CD8-positive, alpha-beta memory T cell (primary cell): ENCODE results near the gene RCAN1. TPM values are rescaled to one million over a fixed set of nuclear protein-coding genes. Genes with fewer than 3 reads are reported as not detected.

Source experiments
- CTCF ChIA-PET: fragments of 350-600 bp; sonication (Branson Sonifier 250); formaldehyde crosslinking; loops from one replicate; lab custom pipeline; 2021; ENCODE audit warnings: antibody characterized with exemption; lab: Charles Lee
- POLR2A ChIA-PET: fragments of 350-600 bp; sonication (Branson Sonifier 250); formaldehyde crosslinking; loops from one replicate; lab custom pipeline; 2021; ENCODE audit warnings: antibody characterized with exemption; lab: Charles Lee
- DNase-seq, 5 donors: peaks; one replicate each; pipeline versions ENCODE4 v3.0.0 to v3.0.0-alpha.2; 2020 to 2022; ENCODE audit warnings: mixed read lengths in 1 of 5
- H3K27ac ChIP-seq: one replicate; pipeline ENCODE4 v1.7.0; 2013; ENCODE audit warnings: low read depth, mild to moderate bottlenecking, low read length, moderate library complexity
- H3K27me3 ChIP-seq: 2 replicates; pipeline ENCODE4 v1.7.0; 2013; ENCODE audit warnings: low read length, mild to moderate bottlenecking; ENCODE audit not compliant: insufficient read depth, poor library complexity, severe bottlenecking
- H3K36me3 ChIP-seq: 2 replicates; pipeline ENCODE4 v1.7.0; 2013; ENCODE audit warnings: mild to moderate bottlenecking, low read length, moderate library complexity; ENCODE audit not compliant: insufficient read depth
- H3K4me1 ChIP-seq: 2 replicates; pipeline ENCODE4 v1.7.0; 2013; ENCODE audit warnings: mild to moderate bottlenecking, low read length, moderate library complexity; ENCODE audit not compliant: insufficient read depth
- H3K4me3 ChIP-seq: 2 replicates; pipeline ENCODE4 v1.7.0; 2013; ENCODE audit warnings: mild to moderate bottlenecking, low read length
- H3K9me3 ChIP-seq: 2 replicates; pipeline ENCODE4 v1.7.0; 2013; ENCODE audit warnings: mild to moderate bottlenecking, low read length
- H3K27ac Mint-ChIP-seq, 8 donors: one replicate each; pipeline ENCODE4 v1.8.0; 2020 to 2021; ENCODE audit warnings: mixed read lengths in 8 of 8, mild to moderate bottlenecking in 6 of 8, inconsistent platforms in 3 of 8, moderate library complexity in 3 of 8
- H3K27me3 Mint-ChIP-seq, 2 donors: one replicate each; pipeline ENCODE4 v1.8.0; 2020 to 2021; ENCODE audit warnings: mixed read lengths in 2 of 2, mild to moderate bottlenecking in 1 of 2, moderate library complexity in 1 of 2
- H3K36me3 Mint-ChIP-seq, 3 donors: one replicate each; pipeline ENCODE4 v1.8.0; 2020 to 2021; ENCODE audit warnings: mixed read lengths in 3 of 3, inconsistent platforms in 1 of 3, mild to moderate bottlenecking in 1 of 3
- H3K4me1 Mint-ChIP-seq, 3 donors: one replicate each; pipeline ENCODE4 v1.8.0; 2020 to 2021; ENCODE audit warnings: mixed read lengths in 3 of 3, inconsistent platforms in 1 of 3, mild to moderate bottlenecking in 1 of 3
- H3K4me3 Mint-ChIP-seq, 7 donors: one replicate each; pipeline ENCODE4 v1.8.0; 2020 to 2021; ENCODE audit warnings: mixed read lengths in 7 of 7, mild to moderate bottlenecking in 6 of 7, moderate library complexity in 4 of 7, inconsistent platforms in 2 of 7
- H3K9me3 Mint-ChIP-seq, 5 donors: one replicate each; pipeline ENCODE4 v1.8.0; 2020 to 2022; ENCODE audit warnings: mixed read lengths in 5 of 5, mild to moderate bottlenecking in 3 of 5, moderate library complexity in 2 of 5, inconsistent platforms in 1 of 5
- polyA plus RNA-seq: library from polyadenylated mRNA; unstranded; fragments of 300-500 nt; fragmentation: Illumina TruSeq; gene quantifications from one replicate; pipeline ENCODE4 v1.2.3, GENCODE V29; 2021
- total RNA-seq, 2 experiments: library from RNA; stranded (reverse); gene quantifications; one replicate each; pipeline ENCODE4 v1.2.3, GENCODE V29; 2021

RCAN1 gene
- total and polyA plus RNA-seq, 3 experiments from 2014 or later = 16.0 to 19.6 (median 16.9) TPM

DNA sequence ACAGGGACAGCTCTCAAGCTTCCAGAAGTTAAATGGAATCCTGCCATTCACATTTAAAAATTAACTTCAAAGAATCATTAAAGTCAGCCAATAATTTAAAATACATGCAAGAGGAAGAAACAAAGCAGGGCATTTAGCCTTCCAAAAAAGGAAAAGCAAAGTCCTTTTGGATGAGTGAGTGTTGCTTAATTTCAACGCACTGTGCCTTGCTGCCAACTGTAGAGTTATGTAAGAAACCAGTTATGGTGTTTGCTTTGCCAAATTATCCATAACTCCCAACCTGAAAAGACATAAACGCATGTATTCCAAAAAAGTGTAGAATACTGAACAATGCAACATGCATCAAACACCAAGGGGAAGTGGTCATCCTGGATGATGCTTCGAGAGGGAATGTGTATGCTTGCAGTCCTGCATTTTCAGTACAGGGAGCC, 86.8 kb downstream of the RCAN1 start:
- no peak for DNase-seq
- peaks cover 10 to 18% (median 15%) of the 10 kb centered on the region in 3 donors for H3K4me1 Mint-ChIP-seq
- Histone ChIP-seq H3K36me3 (no peaks in the 10 kb centered on the region), H3K4me3 (no peak overlapping the region), H3K27ac (no peak overlapping the region), H3K4me1 (no peaks in the 10 kb centered on the region), H3K9me3 (no peaks in the 10 kb centered on the region), H3K27me3 (no peaks in the 10 kb centered on the region)
- no peaks in the 10 kb centered on the region for H3K27me3 Mint-ChIP-seq
- peaks cover 0 to 7% (median 0%) of the 10 kb centered on the region in 5 donors for H3K9me3 Mint-ChIP-seq
- ChIA-PET POLR2A (no interaction called here), CTCF (no interaction called here)
- peaks cover 0 to under 1% (median 0%) of the 10 kb centered on the region in 3 donors for H3K36me3 Mint-ChIP-seq
- no peak overlapping the region for H3K27ac Mint-ChIP-seq
- peak overlapping the region in 1 of 7 donors; percentile 3 for H3K4me3 Mint-ChIP-seq

DNA sequence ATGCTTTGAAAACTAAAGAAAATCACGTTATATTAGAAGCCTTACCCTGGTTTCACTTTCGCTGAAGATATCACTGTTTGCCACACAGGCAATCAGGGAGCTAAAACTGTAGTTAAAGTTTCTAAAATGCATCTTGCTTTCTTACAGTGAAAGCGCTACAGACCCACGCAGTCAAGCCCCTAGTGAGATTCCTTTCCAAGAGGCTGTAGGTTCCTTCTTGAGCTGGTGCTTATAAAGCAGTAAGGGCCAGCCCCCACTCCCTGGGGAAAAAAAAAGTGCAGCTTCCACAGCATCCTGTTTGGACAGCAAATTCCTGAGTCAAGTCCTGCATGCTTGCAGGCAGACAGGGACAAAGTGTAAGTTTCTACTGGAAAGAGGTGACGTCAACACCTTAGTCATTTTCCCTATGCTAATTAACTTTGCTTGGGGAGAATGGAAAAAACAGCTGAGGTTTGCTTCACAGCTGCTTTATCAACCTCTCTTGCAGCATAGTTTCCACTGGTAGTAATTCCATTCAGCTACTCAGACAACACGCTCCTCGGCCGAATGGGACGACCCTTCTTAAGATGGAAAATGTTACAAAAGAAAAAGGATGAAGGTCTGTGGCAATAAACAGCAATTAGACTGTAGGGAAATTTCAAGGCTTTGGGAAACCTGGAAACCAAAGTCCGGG, 88.2 kb downstream of the RCAN1 start:
- Histone ChIP-seq H3K4me1 (no peaks in the 10 kb centered on the region), H3K27me3 (no peaks in the 10 kb centered on the region), H3K4me3 (no peak overlapping the region), H3K36me3 (no peaks in the 10 kb centered on the region), H3K27ac (no peak overlapping the region), H3K9me3 (no peaks in the 10 kb centered on the region)
- Mint-ChIP-seq H3K27ac (peak overlapping the region in 5 of 8 donors; percentile 57 to 85 (median 77)), H3K36me3 (peaks cover 0 to 8% (median 0%) of the 10 kb centered on the region in 3 donors), H3K4me1 (peaks cover 10 to 18% (median 15%) of the 10 kb centered on the region in 3 donors), H3K9me3 (peaks cover 0 to 7% (median 0%) of the 10 kb centered on the region in 5 donors), H3K4me3 (peak overlapping the region; percentile 50 to 86 (median 75)), H3K27me3 (no peaks in the 10 kb centered on the region)
- CTCF ChIA-PET = interaction anchor here (1.5 kb wide), 1 partner anchor 67 kb away, joined by 3 read pairs; no protein-coding TSS in a partner anchor
- POLR2A ChIA-PET = no interaction called here
- no peak for DNase-seq

DNA sequence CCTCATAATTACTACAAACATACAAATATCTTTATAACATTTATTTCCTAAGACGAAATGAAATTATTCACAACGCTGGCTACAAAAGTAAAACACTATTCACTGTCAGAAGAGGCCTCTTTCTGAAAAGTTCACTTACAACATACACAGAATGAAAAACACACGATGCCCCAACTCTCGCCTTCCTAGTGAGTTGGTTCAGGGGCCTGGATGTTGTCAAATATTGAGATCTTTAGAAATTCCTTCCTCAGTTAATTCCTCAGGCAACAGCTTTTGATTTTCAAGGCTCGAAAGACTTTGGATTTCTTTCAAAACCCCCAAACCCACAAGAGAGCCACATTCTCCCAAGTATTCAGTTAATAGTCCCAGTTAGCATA, 88.7 kb downstream of the RCAN1 start:
- no peaks in the 10 kb centered on the region for H3K4me1 ChIP-seq
- Mint-ChIP-seq H3K4me3 (peak overlapping the region; percentile 50 to 86 (median 75)), H3K9me3 (peaks cover 0 to 7% (median 0%) of the 10 kb centered on the region in 5 donors), H3K4me1 (peaks cover 10 to 18% (median 15%) of the 10 kb centered on the region in 3 donors), H3K27ac (peak overlapping the region in 5 of 8 donors; percentile 57 to 85 (median 77)), H3K36me3 (peaks cover 0 to 13% (median 2%) of the 10 kb centered on the region in 3 donors), H3K27me3 (no peaks in the 10 kb centered on the region)
- no peak overlapping the region for H3K4me3 ChIP-seq
- H3K9me3 ChIP-seq = no peaks in the 10 kb centered on the region
- no peaks in the 10 kb centered on the region for H3K27me3 ChIP-seq
- ChIA-PET CTCF (interaction anchor here (1.5 kb wide), 1 partner anchor 68 kb away, joined by 3 read pairs; no protein-coding TSS in a partner anchor), POLR2A (no interaction called here)
- no peaks in the 10 kb centered on the region for H3K36me3 ChIP-seq
- no peak overlapping the region for H3K27ac ChIP-seq
- DNase-seq = no peak

DNA sequence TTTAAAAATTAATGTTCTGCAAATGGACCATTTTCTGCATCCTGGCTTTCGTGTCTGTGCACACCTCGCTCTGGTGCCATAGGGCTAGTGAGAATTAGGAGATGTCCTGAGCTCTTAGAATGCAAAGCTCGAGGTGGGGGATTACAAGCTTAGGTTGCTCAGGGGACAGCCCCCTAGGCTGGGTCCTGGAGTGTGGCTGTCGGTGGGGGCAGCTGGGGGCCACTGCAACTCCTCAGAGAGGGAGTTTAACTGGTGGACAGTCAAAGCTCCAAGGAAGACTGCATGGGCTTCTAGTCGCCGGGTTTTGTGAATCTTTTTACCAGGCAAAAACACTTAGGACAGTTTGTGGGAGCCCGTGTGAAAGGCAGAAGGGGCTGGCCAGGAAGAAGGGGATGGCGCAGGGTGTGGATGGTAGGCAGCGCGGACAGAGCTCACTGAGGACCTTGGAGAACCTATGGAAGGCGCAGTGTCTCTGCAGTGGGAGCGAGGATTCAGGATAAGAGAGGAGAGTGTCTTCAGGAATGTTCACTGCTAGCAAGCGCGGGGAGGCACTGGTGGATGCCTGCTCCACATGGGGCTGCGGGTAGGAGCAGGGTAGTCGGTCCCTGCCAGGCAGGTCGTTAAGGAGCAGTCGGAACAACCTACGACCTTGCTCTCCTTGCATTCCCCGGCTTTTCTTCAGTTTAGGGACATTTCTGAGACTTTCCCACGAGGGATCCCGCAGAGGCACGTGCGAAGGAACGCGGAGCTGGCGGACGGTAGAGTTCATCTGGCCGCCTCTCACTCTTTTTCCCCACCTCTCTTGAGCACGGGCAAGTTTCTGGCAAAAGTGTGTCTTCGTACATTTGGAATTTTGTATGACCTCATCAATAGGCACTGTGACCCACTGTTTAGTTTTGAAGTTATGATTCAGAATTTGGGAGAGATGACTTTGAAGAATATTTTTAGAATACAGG, 90.0 kb downstream of the RCAN1 start:
- no peak overlapping the region for H3K4me3 ChIP-seq
- Mint-ChIP-seq H3K27ac (no peak overlapping the region), H3K9me3 (peaks cover 0 to 7% (median 0%) of the 10 kb centered on the region in 5 donors), H3K27me3 (no peaks in the 10 kb centered on the region), H3K4me1 (peaks cover 10 to 18% (median 15%) of the 10 kb centered on the region in 3 donors), H3K36me3 (peaks cover 0 to 26% (median 6%) of the 10 kb centered on the region in 3 donors), H3K4me3 (peak overlapping the region in 1 of 7 donors; percentile 2)
- no peak for DNase-seq
- H3K27me3 ChIP-seq = no peaks in the 10 kb centered on the region
- ChIA-PET CTCF (no interaction called here), POLR2A (no interaction called here)
- H3K4me1 ChIP-seq = no peaks in the 10 kb centered on the region
- no peak overlapping the region for H3K27ac ChIP-seq
- no peaks in the 10 kb centered on the region for H3K9me3 ChIP-seq
- no peaks in the 10 kb centered on the region for H3K36me3 ChIP-seq

DNA sequence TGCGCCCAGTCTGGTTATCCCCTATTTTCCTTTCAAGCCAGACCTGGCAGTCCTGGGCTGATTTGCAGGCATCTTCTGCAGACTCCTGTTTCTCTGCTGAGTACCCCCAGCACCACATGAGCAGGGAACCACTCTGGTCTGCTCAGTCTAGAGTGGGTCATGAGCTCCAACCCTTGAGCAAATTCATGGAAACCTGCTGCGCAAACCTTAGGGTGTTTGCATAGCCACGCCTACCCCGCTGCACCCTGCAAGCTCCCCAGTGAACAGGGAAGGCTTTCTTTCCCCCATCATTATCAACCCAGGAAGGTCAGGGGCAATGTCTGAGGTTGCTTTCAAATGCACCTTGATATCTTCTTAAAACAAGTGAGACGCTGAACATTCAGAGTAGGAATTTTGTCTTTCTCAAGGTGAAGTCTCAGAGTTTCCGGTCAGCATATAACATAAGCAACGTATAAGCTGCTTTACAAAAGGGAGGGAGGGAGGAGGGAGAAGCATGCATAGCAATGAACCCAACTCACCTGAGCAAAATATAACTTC, 91.8 kb downstream of the RCAN1 start:
- H3K36me3 Mint-ChIP-seq = peaks cover 0 to 37% (median 6%) of the 10 kb centered on the region in 3 donors
- no peaks in the 10 kb centered on the region for H3K27me3 Mint-ChIP-seq
- no peak overlapping the region for H3K27ac Mint-ChIP-seq
- no peak overlapping the region for H3K4me3 Mint-ChIP-seq
- ChIA-PET CTCF (no interaction called here), POLR2A (interaction anchor here (0.7 kb wide), 1 partner anchor 419 kb away, joined by 3 read pairs; no protein-coding TSS in a partner anchor)
- Histone ChIP-seq H3K4me1 (no peaks in the 10 kb centered on the region), H3K27ac (no peak overlapping the region), H3K4me3 (no peak overlapping the region), H3K36me3 (no peaks in the 10 kb centered on the region), H3K9me3 (no peaks in the 10 kb centered on the region), H3K27me3 (no peaks in the 10 kb centered on the region)
- H3K4me1 Mint-ChIP-seq = peaks cover 10 to 18% (median 15%) of the 10 kb centered on the region in 3 donors
- DNase-seq = no peak
- H3K9me3 Mint-ChIP-seq = peaks cover 0 to 6% (median 0%) of the 10 kb centered on the region in 5 donors

DNA sequence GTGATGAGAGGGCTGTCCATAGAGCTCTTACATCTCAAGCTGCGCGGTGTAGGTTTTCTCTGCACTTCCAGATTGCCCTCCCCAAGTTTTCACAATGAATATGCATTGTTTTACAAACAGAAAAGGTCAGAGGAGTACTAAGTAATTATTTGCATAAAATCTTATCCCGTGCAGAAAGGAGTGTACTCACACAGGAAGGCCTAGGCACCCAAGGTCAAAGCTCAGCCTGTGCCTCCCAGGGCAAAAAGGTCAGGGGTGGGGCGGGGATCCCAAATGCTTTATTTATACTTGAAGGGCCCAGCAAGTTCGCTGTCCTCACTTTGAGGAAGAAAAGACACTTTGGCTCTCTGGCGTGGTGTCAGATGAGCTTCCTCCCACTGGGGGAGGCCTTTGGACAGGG, 92.6 kb downstream of the RCAN1 start:
- H3K4me3 Mint-ChIP-seq = no peak overlapping the region
- H3K36me3 Mint-ChIP-seq = peaks cover 0 to 44% (median 13%) of the 10 kb centered on the region in 3 donors
- Histone ChIP-seq H3K36me3 (no peaks in the 10 kb centered on the region), H3K27ac (no peak overlapping the region), H3K4me1 (no peaks in the 10 kb centered on the region), H3K27me3 (no peaks in the 10 kb centered on the region), H3K9me3 (no peaks in the 10 kb centered on the region), H3K4me3 (no peak overlapping the region)
- peaks cover 10 to 21% (median 12%) of the 10 kb centered on the region in 3 donors for H3K4me1 Mint-ChIP-seq
- POLR2A ChIA-PET = no interaction called here
- no peak for DNase-seq
- H3K9me3 Mint-ChIP-seq = no peaks in the 10 kb centered on the region
- H3K27ac Mint-ChIP-seq = no peak overlapping the region
- H3K27me3 Mint-ChIP-seq = no peaks in the 10 kb centered on the region
- CTCF ChIA-PET = no interaction called here

DNA sequence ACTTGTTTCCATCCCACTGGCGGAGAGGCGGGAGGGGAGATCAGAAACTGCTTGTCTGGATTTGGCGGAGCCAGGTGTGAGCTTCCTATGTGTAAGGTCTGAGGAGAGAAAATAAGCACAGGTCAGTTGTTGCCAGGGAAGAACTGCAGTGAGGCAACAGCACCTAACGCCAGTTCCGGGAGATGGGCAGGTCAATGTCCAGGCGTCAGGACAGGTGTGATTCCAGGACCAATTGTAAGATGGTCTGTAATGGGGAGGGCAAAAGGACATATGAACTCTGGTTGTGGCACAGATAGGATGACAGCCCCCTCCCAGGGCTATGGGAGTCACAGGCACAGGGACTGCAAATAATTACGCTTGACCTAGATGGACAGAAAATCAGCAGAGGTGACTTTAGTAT, 93.4 kb downstream of the RCAN1 start:
- no peak for DNase-seq
- ChIA-PET CTCF (no interaction called here), POLR2A (no interaction called here)
- peak overlapping the region in 1 of 7 donors; percentile 56 for H3K4me3 Mint-ChIP-seq
- Histone ChIP-seq H3K36me3 (no peaks in the 10 kb centered on the region), H3K4me3 (no peak overlapping the region), H3K27ac (no peak overlapping the region), H3K27me3 (no peaks in the 10 kb centered on the region), H3K4me1 (no peaks in the 10 kb centered on the region), H3K9me3 (no peaks in the 10 kb centered on the region)
- peaks cover 0 to 49% (median 13%) of the 10 kb centered on the region in 3 donors for H3K36me3 Mint-ChIP-seq
- no peaks in the 10 kb centered on the region for H3K27me3 Mint-ChIP-seq
- no peaks in the 10 kb centered on the region for H3K9me3 Mint-ChIP-seq
- H3K4me1 Mint-ChIP-seq = peaks cover 5 to 14% (median 5%) of the 10 kb centered on the region in 3 donors
- no peak overlapping the region for H3K27ac Mint-ChIP-seq
